Measurements from ENCODE around the gene OVOL2. TPM values are rescaled to one million over a fixed set of nuclear protein-coding genes. Genes with fewer than 3 reads are reported as not detected.

Gene OVOL2
- total and polyA plus RNA-seq, 2 of the 8 experiments (the other 6 are each of a cell fraction or from before 2014, with no cell fraction given): 11.0 to 11.4 TPM

DNA sequence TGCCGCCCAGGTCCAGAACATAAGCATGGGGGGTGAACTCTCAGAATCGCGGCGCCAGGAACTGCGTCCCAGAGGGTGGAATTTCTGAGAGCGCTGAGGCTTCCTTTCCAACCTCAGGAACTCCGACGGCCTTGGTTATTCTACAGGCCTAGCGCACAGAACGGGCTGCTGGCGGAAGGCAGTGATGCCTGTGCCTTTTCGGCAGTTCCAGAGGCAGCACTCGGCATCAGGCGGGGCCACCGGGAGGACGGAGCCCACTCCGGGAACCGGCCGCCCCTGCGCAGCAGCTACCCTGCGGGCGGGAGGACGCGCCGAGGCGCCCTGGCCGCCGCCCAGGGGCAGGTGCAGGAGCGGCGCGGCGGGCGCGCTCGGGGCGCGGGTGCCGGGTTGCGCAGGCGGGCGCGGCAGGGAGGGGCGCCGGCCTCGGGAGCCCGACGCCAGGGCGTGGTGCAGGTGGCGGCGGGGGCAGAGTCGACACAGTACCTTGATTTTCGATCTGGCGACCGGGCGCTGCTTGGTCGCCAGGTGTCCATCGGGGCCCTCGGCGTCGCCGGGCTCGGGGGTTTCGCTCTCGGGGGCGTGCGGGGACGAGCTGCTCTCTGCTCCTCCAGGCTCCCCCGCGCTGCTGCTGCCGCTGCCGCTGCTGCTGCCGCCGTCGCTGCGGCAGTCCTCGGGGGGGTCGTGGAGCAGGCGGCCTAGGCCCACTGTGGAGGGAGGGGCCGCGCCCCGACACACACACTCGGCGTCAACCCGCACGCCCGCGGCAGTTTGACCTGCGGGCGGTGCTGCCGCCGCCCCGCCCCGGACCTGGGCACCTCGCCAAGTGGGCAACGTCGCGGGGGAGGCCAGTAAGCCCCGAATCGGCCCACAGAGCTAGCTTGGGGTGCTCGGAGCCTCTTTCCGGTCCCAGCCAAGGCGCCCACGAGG lies 1.3 kb downstream of the OVOL2 start (continued):
- 0 out of 2 replicates have a peak, but pooled peaks have one; percentile 34 for TF ChIP-seq TBP (IDR thresholded peaks at IDR 0.05; ENCODE audit: low read depth, low read length)
- TF ChIP-seq NANOG (IDR thresholded peaks at IDR 0.05; ENCODE audit: insufficient read depth, low read depth, low read length, poor library complexity, severe bottlenecking): no peak
